ENCODE measurements around the gene JADE1.

DNA sequence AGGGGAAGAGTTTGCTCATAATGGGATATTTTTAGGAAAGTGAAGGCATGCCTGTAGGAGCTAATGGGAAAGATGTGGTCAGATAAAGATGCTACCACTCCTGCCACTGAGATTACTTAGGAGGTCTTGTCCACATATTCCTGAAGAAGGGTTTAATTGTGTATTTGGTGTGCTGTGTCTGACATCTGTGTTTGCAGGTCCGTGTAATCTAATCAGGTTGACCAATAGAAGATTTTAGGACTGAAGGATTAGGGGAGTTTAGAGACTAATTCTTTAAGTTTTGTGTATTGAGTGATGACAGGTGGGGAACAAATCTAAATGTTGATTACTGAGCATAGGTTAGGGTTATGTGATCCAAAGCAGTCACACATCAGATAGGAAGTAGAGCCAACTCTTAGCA is 57.2 kb downstream of the JADE1 start:
- TF ChIP-seq, protein P1, sequence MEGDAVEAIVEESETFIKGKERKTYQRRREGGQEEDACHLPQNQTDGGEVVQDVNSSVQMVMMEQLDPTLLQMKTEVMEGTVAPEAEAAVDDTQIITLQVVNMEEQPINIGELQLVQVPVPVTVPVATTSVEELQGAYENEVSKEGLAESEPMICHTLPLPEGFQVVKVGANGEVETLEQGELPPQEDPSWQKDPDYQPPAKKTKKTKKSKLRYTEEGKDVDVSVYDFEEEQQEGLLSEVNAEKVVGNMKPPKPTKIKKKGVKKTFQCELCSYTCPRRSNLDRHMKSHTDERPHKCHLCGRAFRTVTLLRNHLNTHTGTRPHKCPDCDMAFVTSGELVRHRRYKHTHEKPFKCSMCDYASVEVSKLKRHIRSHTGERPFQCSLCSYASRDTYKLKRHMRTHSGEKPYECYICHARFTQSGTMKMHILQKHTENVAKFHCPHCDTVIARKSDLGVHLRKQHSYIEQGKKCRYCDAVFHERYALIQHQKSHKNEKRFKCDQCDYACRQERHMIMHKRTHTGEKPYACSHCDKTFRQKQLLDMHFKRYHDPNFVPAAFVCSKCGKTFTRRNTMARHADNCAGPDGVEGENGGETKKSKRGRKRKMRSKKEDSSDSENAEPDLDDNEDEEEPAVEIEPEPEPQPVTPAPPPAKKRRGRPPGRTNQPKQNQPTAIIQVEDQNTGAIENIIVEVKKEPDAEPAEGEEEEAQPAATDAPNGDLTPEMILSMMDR (IDR thresholded peaks at IDR 0.05): no peak
- no peak for TF ChIP-seq POLR2A (IDR thresholded peaks at IDR 0.05)
